WTC11 (cell line): ENCODE data around the gene KCNB1. TPM values are rescaled to one million over a fixed set of nuclear protein-coding genes. Genes with fewer than 3 reads are reported as not detected.
"Not testable (repeated sequence)": the region's sequence is repeated elsewhere in the genome, so short reads cannot be mapped to it uniquely, and the experiment has no call there.

Experiments used
- ATAC-seq: fragments of 200-7000 bp; cut with Tn5 transposase; 2 replicates; pipeline ENCODE4 v1.10.0; 2021; ENCODE audit warnings: mild to moderate bottlenecking, moderate library complexity
- CTCF ChIA-PET: fragments of 300-600 bp; sonication (Branson Sonifier 250); formaldehyde crosslinking; loops from one replicate; lab custom pipeline; 2021; ENCODE audit warnings: antibody characterized with exemption; lab: Charles Lee
- POLR2A ChIA-PET: fragments of 350-600 bp; sonication (Branson Sonifier 250); formaldehyde crosslinking; loops from one replicate; lab custom pipeline; 2021; ENCODE audit warnings: antibody characterized with exemption; lab: Charles Lee
- DNase-seq: peaks from one replicate; pipeline ENCODE4 v3.0.0; 2021; ENCODE audit warnings: low spot score
- H3K27ac Mint-ChIP-seq: 2 replicates; pipeline ENCODE4 v1.8.0; 2021; ENCODE audit warnings: mixed read lengths
- H3K27me3 Mint-ChIP-seq: 2 replicates; pipeline ENCODE4 v1.8.0; 2021; ENCODE audit warnings: low read depth, mild to moderate bottlenecking, moderate library complexity, mixed read lengths
- H3K36me3 Mint-ChIP-seq: 2 replicates; pipeline ENCODE4 v1.8.0; 2021; ENCODE audit warnings: mixed read lengths
- H3K4me1 Mint-ChIP-seq: 2 replicates; pipeline ENCODE4 v1.8.0; 2022; ENCODE audit warnings: mixed read lengths
- H3K4me3 Mint-ChIP-seq: 2 replicates; pipeline ENCODE4 v1.8.0; 2021; ENCODE audit warnings: mild to moderate bottlenecking, moderate library complexity, mixed read lengths
- H3K9me3 Mint-ChIP-seq: 2 replicates; pipeline ENCODE4 v1.8.0; 2021; ENCODE audit warnings: mixed read lengths
- CREB1 ChIP-seq: sonication (generic); formaldehyde crosslinking; IDR thresholded peaks from 2 replicates; pipeline ENCODE4 v1.8.0; 2023; ENCODE audit warnings: mild to moderate bottlenecking, missing genetic modification reagents
- ELF4 ChIP-seq: sonication (generic); formaldehyde crosslinking; IDR thresholded peaks from 2 replicates; pipeline ENCODE4 v1.8.1; 2022; ENCODE audit warnings: low read depth, mild to moderate bottlenecking, moderate library complexity, missing genetic modification reagents
- ETV6 ChIP-seq: sonication (generic); formaldehyde crosslinking; IDR thresholded peaks from 2 replicates; pipeline ENCODE4 v1.8.1; 2022; ENCODE audit warnings: mild to moderate bottlenecking, missing genetic modification reagents
- FOXJ3 ChIP-seq: sonication (generic); formaldehyde crosslinking; IDR thresholded peaks from 2 replicates; pipeline ENCODE4 v1.9.0; 2021; ENCODE audit warnings: missing genetic modification reagents, mild to moderate bottlenecking, borderline replicate concordance
- HMGA2 ChIP-seq: fragments of 250-450 bp; sonication (Bioruptor Pico); IDR thresholded peaks from 2 replicates; pipeline ENCODE4 v1.4.0; 2021; ENCODE audit warnings: mild to moderate bottlenecking, moderate library complexity
- JAZF1 ChIP-seq: fragments of 250-450 bp; sonication (Bioruptor Pico); IDR thresholded peaks from 2 replicates; pipeline ENCODE4 v1.9.0; 2021; ENCODE audit warnings: moderate library complexity, mild to moderate bottlenecking, inconsistent platforms
- MXD4 ChIP-seq: fragments of 250-450 bp; sonication (Bioruptor Pico); IDR thresholded peaks from 2 replicates; pipeline ENCODE4 v1.8.0; 2021; ENCODE audit warnings: mild to moderate bottlenecking, moderate library complexity, borderline replicate concordance
- OVOL2 ChIP-seq: fragments of 250-450 bp; sonication (Bioruptor Pico); IDR thresholded peaks from 2 replicates; pipeline ENCODE4 v1.9.0; 2021; ENCODE audit warnings: mild to moderate bottlenecking, borderline replicate concordance
- RELA ChIP-seq: sonication (generic); formaldehyde crosslinking; IDR thresholded peaks from 2 replicates; pipeline ENCODE4 v1.8.1; 2022; ENCODE audit warnings: missing genetic modification reagents, mild to moderate bottlenecking, borderline replicate concordance
- TEAD1 ChIP-seq: sonication (generic); formaldehyde crosslinking; IDR thresholded peaks from 2 replicates; pipeline ENCODE4 v1.8.0; 2022; ENCODE audit warnings: mild to moderate bottlenecking, missing genetic modification reagents
- TEAD4 ChIP-seq: sonication (generic); formaldehyde crosslinking; IDR thresholded peaks from 2 replicates; pipeline ENCODE4 v1.8.0; 2022; ENCODE audit warnings: mild to moderate bottlenecking, missing genetic modification reagents
- ZNF263 ChIP-seq: sonication (generic); formaldehyde crosslinking; IDR thresholded peaks from 2 replicates; pipeline ENCODE4 v1.8.1; 2022; ENCODE audit warnings: low read depth, mild to moderate bottlenecking, moderate library complexity, missing genetic modification reagents
- ZNF423 ChIP-seq: fragments of 250-450 bp; sonication (Bioruptor Pico); IDR thresholded peaks from 2 replicates; pipeline ENCODE4 v2.1.2; 2022; ENCODE audit warnings: mild to moderate bottlenecking, moderate library complexity
- total RNA-seq: library from RNA; stranded (reverse); gene quantifications from 3 replicates; pipeline ENCODE4 v1.2.3, GENCODE V29; 2021
- TF ChIP-seq, protein P1 (sequence below): fragments of 250-450 bp; sonication (Bioruptor Pico); IDR thresholded peaks from 2 replicates; pipeline ENCODE4 v1.8.0; 2021; ENCODE audit warnings: mild to moderate bottlenecking
- TF ChIP-seq, protein P2 (sequence below): sonication (generic); formaldehyde crosslinking; IDR thresholded peaks from 2 replicates; pipeline ENCODE4 v1.8.0; 2022; ENCODE audit warnings: mild to moderate bottlenecking, missing genetic modification reagents
- TF ChIP-seq, protein P3 (sequence below): sonication (generic); formaldehyde crosslinking; IDR thresholded peaks from 2 replicates; pipeline ENCODE4 v1.8.0; 2022; ENCODE audit warnings: mild to moderate bottlenecking, missing genetic modification reagents
- TF ChIP-seq, protein P4 (sequence below): sonication (generic); formaldehyde crosslinking; IDR thresholded peaks from 2 replicates; pipeline ENCODE4 v1.8.1; 2023; ENCODE audit warnings: mild to moderate bottlenecking, missing genetic modification reagents, moderate library complexity
- TF ChIP-seq, protein P5 (sequence below): sonication (generic); formaldehyde crosslinking; IDR thresholded peaks from 2 replicates; pipeline ENCODE4 v1.8.1; 2022; ENCODE audit warnings: mild to moderate bottlenecking, moderate library complexity, missing genetic modification reagents
- TF ChIP-seq, protein P6 (sequence below): sonication (generic); formaldehyde crosslinking; conservative IDR thresholded peaks from 2 replicates; pipeline ENCODE4 v1.8.1; 2022; ENCODE audit warnings: mild to moderate bottlenecking, missing genetic modification reagents

The KCNB1 gene
- total RNA-seq, 1 experiment from 2014 or later = 1.1 TPM

DNA sequence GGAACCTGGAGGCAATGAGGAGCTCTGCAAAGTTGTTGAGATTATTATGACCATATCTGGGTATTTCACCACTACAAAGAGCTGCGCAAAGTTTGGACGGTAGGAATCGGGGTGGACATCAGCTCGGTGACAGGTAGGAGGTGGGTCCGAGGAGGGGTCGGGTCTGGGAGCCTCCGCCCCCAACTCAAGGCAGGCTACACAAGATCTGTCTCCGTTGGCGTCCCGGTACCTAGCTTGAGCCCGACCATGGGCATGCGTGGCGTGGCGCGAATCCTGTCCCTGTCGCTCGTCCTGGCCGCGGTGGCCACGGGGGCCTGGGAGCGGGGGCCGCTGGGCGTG lies 164.4 kb downstream of the KCNB1 start:
- DNase-seq = no peak
- Mint-ChIP-seq H3K27ac (no peak overlapping the region), H3K4me3 (peak overlapping the region; percentile 92)
- TF ChIP-seq ETV6 (no peak), CREB1 (CRISPR knock-in tag) (no peak), ZNF423 (CRISPR knock-in tag) (no peak), ZNF263 (CRISPR knock-in tag) (no peak), RELA (no peak)
- TF ChIP-seq, protein P1, sequence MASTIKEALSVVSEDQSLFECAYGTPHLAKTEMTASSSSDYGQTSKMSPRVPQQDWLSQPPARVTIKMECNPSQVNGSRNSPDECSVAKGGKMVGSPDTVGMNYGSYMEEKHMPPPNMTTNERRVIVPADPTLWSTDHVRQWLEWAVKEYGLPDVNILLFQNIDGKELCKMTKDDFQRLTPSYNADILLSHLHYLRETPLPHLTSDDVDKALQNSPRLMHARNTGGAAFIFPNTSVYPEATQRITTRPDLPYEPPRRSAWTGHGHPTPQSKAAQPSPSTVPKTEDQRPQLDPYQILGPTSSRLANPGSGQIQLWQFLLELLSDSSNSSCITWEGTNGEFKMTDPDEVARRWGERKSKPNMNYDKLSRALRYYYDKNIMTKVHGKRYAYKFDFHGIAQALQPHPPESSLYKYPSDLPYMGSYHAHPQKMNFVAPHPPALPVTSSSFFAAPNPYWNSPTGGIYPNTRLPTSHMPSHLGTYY (CRISPR knock-in tag) = no peak
- TF ChIP-seq, protein P2, sequence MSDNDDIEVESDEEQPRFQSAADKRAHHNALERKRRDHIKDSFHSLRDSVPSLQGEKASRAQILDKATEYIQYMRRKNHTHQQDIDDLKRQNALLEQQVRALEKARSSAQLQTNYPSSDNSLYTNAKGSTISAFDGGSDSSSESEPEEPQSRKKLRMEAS (CRISPR knock-in tag) = no peak
- TF ChIP-seq, protein P3, sequence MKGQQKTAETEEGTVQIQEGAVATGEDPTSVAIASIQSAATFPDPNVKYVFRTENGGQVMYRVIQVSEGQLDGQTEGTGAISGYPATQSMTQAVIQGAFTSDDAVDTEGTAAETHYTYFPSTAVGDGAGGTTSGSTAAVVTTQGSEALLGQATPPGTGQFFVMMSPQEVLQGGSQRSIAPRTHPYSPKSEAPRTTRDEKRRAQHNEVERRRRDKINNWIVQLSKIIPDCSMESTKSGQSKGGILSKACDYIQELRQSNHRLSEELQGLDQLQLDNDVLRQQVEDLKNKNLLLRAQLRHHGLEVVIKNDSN (CRISPR knock-in tag) = no peak
- TF ChIP-seq, protein P4, sequence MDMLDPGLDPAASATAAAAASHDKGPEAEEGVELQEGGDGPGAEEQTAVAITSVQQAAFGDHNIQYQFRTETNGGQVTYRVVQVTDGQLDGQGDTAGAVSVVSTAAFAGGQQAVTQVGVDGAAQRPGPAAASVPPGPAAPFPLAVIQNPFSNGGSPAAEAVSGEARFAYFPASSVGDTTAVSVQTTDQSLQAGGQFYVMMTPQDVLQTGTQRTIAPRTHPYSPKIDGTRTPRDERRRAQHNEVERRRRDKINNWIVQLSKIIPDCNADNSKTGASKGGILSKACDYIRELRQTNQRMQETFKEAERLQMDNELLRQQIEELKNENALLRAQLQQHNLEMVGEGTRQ (CRISPR knock-in tag) = no peak
- TF ChIP-seq, all 79 proteins: peak for 0
- ChIA-PET CTCF (interaction anchor here (1.0 to 3.4 kb wide), 7 partner anchors 15 to 292 kb away, joined by 3 to 40 read pairs (median 7); no protein-coding TSS in a partner anchor), POLR2A (no interaction called here)
- Mint-ChIP-seq H3K9me3 (no peaks in the 10 kb centered on the region; the same call in 1 of the 2 replicates), H3K36me3 (no peaks in the 10 kb centered on the region), H3K27me3 (peaks cover 69% of the 10 kb centered on the region), H3K4me1 (peaks cover 19% of the 10 kb centered on the region)
- ATAC-seq = peak; percentile 15

DNA sequence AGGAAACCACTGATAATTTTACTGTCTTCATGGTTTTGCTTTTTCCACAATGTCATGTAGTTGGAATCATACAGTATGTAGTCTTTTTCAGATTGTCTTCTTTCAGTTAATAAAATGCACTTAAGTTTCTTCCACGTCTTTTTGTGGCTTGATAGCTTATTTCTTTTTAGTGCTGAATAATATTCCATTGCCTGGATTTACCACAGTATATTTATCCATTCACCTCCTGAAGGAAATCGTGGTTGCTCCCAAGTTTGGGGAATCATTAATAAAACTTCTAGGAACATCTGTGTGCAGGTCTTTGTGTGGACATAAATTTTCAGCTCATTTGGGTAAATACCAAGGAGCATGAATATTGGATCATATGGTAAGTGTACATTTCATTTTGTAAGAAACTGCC lies 165.8 kb downstream of the KCNB1 start:
- CTCF ChIA-PET = no interaction called here
- peaks cover 19% of the 10 kb centered on the region for H3K4me1 Mint-ChIP-seq

DNA sequence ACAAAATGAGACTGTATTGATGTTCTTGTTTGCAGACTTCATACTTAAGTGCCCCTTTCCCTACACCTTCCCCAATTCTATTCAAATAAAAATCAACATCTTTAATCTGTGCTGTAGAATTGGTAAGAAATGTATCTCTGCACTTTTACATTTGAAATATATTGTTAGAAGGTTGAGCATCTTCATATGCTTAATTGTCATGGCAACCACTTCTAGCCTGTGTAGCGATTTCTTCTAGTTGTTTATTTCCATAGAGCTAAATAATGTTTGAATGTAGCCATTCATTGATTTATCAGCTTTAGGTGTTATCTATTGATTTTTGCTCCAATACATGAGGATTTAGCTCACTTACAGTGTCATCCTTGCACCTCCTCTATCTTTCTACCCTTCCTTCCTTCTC lies 166.9 kb downstream of the KCNB1 start:
- POLR2A ChIA-PET = no interaction called here
- Mint-ChIP-seq H3K36me3 (no peaks in the 10 kb centered on the region), H3K4me3 (no peak overlapping the region), H3K9me3 (peaks cover 6% of the 10 kb centered on the region), H3K27me3 (peaks cover 74% of the 10 kb centered on the region), H3K4me1 (peaks cover 10% of the 10 kb centered on the region), H3K27ac (no peak overlapping the region)
- CTCF ChIA-PET = interaction anchor here (0.5 kb wide), 1 partner anchor 27 kb away, joined by 4 read pairs; no protein-coding TSS in a partner anchor
- ATAC-seq (no peak), DNase-seq (no peak)
- no peak for TF ChIP-seq MXD4 (CRISPR knock-in tag)
- no peak for TF ChIP-seq TEAD1 (CRISPR knock-in tag)
- TF ChIP-seq TEAD4 (CRISPR knock-in tag) = no peak
- no peak for TF ChIP-seq ELF4 (CRISPR knock-in tag)
- TF ChIP-seq ZNF423 (CRISPR knock-in tag) = no peak
- TF ChIP-seq, protein P5, sequence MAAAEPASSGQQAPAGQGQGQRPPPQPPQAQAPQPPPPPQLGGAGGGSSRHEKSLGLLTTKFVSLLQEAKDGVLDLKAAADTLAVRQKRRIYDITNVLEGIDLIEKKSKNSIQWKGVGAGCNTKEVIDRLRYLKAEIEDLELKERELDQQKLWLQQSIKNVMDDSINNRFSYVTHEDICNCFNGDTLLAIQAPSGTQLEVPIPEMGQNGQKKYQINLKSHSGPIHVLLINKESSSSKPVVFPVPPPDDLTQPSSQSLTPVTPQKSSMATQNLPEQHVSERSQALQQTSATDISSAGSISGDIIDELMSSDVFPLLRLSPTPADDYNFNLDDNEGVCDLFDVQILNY = no peak
- TF ChIP-seq OVOL2 (CRISPR knock-in tag) = no peak
- no peak for TF ChIP-seq JAZF1 (CRISPR knock-in tag)
- TF ChIP-seq, protein P6, sequence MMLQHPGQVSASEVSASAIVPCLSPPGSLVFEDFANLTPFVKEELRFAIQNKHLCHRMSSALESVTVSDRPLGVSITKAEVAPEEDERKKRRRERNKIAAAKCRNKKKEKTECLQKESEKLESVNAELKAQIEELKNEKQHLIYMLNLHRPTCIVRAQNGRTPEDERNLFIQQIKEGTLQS (CRISPR knock-in tag) = no peak

More for the DNA sequence above, 165.8 kb downstream of the KCNB1 start:
- DNase-seq = no peak
- TF ChIP-seq, protein P2 (CRISPR knock-in tag) = no peak
- no peak for TF ChIP-seq FOXJ3 (CRISPR knock-in tag)
- TF ChIP-seq HMGA2 = no peak
- no peak overlapping the region for H3K4me3 Mint-ChIP-seq
- no peak for ATAC-seq
- no peak overlapping the region for H3K27ac Mint-ChIP-seq
- H3K36me3 Mint-ChIP-seq = no peaks in the 10 kb centered on the region
- no peaks in the 10 kb centered on the region; the same call in 1 of the 2 replicates for H3K9me3 Mint-ChIP-seq
- H3K27me3 Mint-ChIP-seq = peaks cover 72% of the 10 kb centered on the region
- POLR2A ChIA-PET = no interaction called here

DNA sequence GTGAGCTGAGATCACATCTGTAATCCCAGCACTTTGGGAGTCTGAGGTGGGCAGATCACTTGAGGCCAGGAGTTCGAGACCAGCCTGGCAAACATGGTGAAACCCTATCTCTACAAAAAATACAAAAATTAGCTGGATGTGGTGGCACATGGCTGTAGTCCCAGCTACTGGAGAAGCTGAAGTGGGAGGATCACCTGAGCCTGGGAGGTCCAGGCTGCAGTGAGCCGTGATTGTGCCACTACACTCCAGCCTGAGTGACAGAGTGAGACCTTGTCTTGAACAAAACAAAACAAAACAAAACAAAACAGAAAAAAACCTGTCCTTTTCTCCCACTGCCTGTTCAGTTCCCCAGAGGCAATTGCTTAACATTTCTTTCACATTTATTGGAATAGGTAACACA lies 168.4 kb downstream of the KCNB1 start:
- H3K4me1 Mint-ChIP-seq, ATAC-seq, DNase-seq, H3K4me3 Mint-ChIP-seq, H3K27ac Mint-ChIP-seq, CTCF ChIA-PET, H3K36me3 Mint-ChIP-seq: not testable (repeated sequence)
- Mint-ChIP-seq H3K27me3 (peaks cover 60% of the 10 kb centered on the region), H3K9me3 (peaks cover 14% of the 10 kb centered on the region)
- POLR2A ChIA-PET = interaction anchor here (1.2 kb wide), 1 partner anchor 36 kb away, joined by 3 read pairs; the partner anchor contains the start of gene ZNFX1
